ENCODE data around the gene EHMT2.

Gene EHMT2

GRCh38 chr6:31837369-31838113 is 60.0 kb downstream of the EHMT2 start:
- DNase-seq, result peak; percentile 48 to 59

- DNase-seq, result no peak
These were observed 60.8 kb downstream of the EHMT2 start for GRCh38 chr6:31836474-31837368.

- no peak for DNase-seq
These were observed 61.4 kb downstream of the EHMT2 start for GRCh38 chr6:31836047-31836473.

GRCh38 chr6:31834367-31835250 is 62.9 kb downstream of the EHMT2 start:
- DNase-seq, result peak; percentile 73 to 80

GRCh38 chr6:31831350-31832215 is 65.9 kb downstream of the EHMT2 start:
- no peak for DNase-seq

- DNase-seq, result no peak
These were observed 66.6 kb downstream of the EHMT2 start for GRCh38 chr6:31830886-31831335.
